ENCODE measurements around the gene PDLIM3. TPM values are rescaled to one million over a fixed set of nuclear protein-coding genes. Genes with fewer than 3 reads are reported as not detected.

PDLIM3 gene
- total RNA-seq, 1 donor from 2014 or later = 10.7 TPM

DNA sequence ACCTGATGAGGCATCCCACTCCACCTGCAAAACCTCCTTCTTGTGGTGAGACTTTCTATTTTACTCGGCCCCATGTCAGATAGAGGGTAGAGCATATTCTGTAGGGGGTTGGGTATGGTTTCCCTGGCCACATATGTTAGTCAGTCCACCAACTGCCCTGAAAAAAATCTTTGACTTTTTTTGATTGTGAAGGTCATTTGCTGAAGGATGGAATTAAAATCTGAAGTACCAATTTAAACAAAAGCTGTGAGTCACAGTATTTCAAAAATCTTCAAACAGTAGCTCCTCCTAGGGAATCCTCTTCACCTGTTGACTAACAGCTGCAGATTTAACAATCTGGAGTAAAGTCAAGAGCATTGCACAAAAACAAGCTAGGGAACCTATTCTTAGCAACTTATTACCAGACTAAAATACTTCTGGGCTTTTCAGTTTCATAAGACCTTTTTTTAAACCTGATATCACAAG, 55.8 kb downstream of the PDLIM3 start:
- Histone ChIP-seq H3K36me3 (ENCODE audit: control insufficient read depth, insufficient read depth, low read length) (no peaks in the 10 kb centered on the region), H3K4me3 (ENCODE audit: low read depth, low read length) (no peak overlapping the region), H3K27me3 (ENCODE audit: control insufficient read depth, insufficient read depth, low read length) (no peaks in the 10 kb centered on the region)
- TF ChIP-seq CTCF (IDR thresholded peaks at IDR 0.05; ENCODE audit: insufficient read depth, low read length, poor library complexity, severe bottlenecking) = no peak
- no peak for DNase-seq (ENCODE audit: low read depth)

- no peaks in the 10 kb centered on the region for H3K36me3 ChIP-seq (ENCODE audit: control insufficient read depth, insufficient read depth, low read length)
- peaks cover 7% of the 10 kb centered on the region for H3K27me3 ChIP-seq (ENCODE audit: control insufficient read depth, insufficient read depth, low read length)
- no peak for TF ChIP-seq CTCF (IDR thresholded peaks at IDR 0.05; ENCODE audit: insufficient read depth, low read length, poor library complexity, severe bottlenecking)
- no peak overlapping the region for H3K4me3 ChIP-seq (ENCODE audit: low read depth, low read length)
- DNase-seq (ENCODE audit: low read depth) = no peak
Observed at GRCh38 chr4:185473247-185473646, 62.1 kb downstream of the PDLIM3 start.

DNA sequence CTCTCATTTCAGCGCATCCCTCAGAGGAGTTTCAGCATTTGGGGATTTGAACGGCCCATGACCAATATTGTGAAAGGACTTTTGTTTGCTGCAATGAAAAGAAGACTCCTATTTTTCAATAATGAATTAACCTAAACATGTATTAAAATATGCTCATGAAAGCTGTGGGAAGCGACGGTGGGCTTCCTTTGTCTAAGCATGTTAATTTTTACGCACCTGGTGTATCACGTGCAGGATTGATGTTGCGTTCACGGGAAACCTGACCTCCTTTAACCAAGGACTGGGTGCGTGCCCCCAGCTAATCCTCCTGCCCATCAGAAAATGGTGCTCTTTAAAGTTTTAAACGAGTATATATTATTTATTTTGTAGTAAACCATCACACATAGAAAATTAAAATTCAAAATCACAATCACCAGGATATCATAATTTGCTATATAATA, 63.2 kb downstream of the PDLIM3 start:
- Histone ChIP-seq H3K27me3 (ENCODE audit: control insufficient read depth, insufficient read depth, low read length) (peaks cover 7% of the 10 kb centered on the region), H3K4me3 (ENCODE audit: low read depth, low read length) (peak overlapping the region; percentile 68), H3K36me3 (ENCODE audit: control insufficient read depth, insufficient read depth, low read length) (no peaks in the 10 kb centered on the region)
- DNase-seq (ENCODE audit: low read depth) = no peak
- TF ChIP-seq CTCF (IDR thresholded peaks at IDR 0.05; ENCODE audit: insufficient read depth, low read length, poor library complexity, severe bottlenecking) = no peak

- Histone ChIP-seq H3K36me3 (ENCODE audit: control insufficient read depth, insufficient read depth, low read length) (no peaks in the 10 kb centered on the region), H3K4me3 (ENCODE audit: low read depth, low read length) (peak within 1 kb of the TSS; percentile 68), H3K27me3 (ENCODE audit: control insufficient read depth, insufficient read depth, low read length) (peaks cover 7% of the 10 kb centered on the region)
- peak; percentile 43 for DNase-seq (ENCODE audit: low read depth)
- peak; percentile 32 for TF ChIP-seq CTCF (IDR thresholded peaks at IDR 0.05; ENCODE audit: insufficient read depth, low read length, poor library complexity, severe bottlenecking)
Observed at GRCh38 chr4:185471235-185472102, 63.8 kb downstream of the PDLIM3 start, which contains the start of gene CCDC110. CCDC110 (minus strand) TSS chr4:185471733; CDS start chr4:185471683, 50 bp downstream.

DNA sequence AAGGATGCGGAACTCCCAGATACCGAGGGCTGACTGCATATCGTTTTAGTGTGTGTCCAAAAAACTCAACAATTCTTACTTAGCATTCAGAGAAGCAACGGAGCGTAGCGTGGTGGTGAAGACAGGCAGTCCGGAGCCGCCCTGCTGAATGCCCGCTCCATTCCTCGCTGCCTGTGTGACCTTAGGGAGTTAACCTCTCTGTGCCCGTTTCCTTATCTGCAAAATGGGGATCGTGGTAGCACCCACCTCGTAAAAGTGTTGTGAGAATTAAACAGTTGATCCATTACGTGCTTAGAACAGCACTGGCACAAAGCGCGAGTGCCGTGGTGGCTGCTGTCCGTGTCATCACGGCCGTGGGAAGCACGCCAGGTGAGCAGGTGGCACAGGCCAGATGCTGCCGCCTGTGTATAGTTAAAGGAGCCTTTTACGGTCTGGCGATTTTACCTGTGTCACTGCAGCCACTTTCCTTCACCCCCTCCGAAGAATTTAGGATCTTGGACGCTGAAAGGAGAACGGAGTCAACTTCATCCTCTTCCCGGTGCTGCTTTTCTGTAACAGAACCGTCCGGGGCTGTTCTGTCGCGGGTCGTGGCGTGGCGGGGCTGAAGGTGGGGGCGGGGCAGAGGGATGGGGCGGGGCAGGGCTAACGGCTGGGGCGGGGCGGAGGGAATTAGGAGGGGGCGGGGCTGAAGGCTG, 64.7 kb downstream of the PDLIM3 start:
- Histone ChIP-seq H3K27me3 (ENCODE audit: control insufficient read depth, insufficient read depth, low read length) (peaks cover 7% of the 10 kb centered on the region), H3K36me3 (ENCODE audit: control insufficient read depth, insufficient read depth, low read length) (no peaks in the 10 kb centered on the region), H3K4me3 (ENCODE audit: low read depth, low read length) (peak overlapping the region; percentile 47)
- no peak for TF ChIP-seq CTCF (IDR thresholded peaks at IDR 0.05; ENCODE audit: insufficient read depth, low read length, poor library complexity, severe bottlenecking)
- no peak for DNase-seq (ENCODE audit: low read depth)

Measured in kidney epithelial cell (primary cell).